GM18517 (cell line): ENCODE measurements around the gene TENM3.

Source experiments
- ATAC-seq: cut with Tn5 transposase; IDR thresholded peaks from one replicate; pipeline ENCODE4 v1.9.1; 2021; ENCODE audit warnings: mild to moderate bottlenecking, moderate library complexity; ENCODE audit not compliant: unreplicated experiment

TENM3 gene

DNA sequence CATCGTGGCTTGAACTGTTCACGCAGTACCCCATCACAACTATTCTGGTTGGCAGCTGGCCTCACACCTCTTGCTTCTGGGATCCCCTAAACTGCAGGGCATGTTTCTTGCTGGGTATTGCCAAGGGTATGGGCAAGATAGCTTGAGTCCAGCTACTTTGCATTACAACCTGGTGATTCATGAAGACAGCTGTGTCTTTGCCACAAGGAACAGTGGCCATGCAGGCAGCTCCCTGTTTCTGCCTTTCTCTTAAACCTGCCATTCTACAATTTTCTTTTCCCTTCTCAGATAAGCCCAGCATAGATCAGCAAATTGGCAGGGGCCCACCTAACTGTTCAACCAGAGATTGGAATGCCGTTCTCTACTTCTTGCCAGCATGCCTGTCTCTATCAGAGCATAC lies 42.8 kb downstream of the TENM3 start:
- no peak for ATAC-seq

- no peak for ATAC-seq
These were observed 43.7 kb downstream of the TENM3 start for GRCh38 chr4:182286931-182287330.

DNA sequence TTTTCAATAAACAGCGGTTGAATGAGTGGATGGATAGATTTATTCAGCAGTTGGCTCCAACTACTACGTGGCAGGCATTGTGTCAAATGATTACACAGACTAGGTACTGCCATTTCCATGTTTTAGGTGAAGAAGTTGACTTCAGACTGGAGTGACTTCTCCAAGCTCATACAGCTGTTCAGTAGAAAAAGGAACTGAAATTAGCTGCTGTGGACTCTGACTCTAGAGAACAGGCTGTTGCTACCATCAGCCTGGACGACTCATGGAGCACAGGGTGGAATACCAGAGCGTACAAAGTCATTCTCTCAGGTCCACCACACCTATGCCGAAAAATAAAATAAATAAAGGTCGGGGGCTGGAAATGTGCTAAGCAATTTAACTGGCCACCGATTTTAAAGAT lies 45.3 kb downstream of the TENM3 start:
- ATAC-seq: no peak

- no peak for ATAC-seq
These were observed 46.6 kb downstream of the TENM3 start for GRCh38 chr4:182289809-182290208.

DNA sequence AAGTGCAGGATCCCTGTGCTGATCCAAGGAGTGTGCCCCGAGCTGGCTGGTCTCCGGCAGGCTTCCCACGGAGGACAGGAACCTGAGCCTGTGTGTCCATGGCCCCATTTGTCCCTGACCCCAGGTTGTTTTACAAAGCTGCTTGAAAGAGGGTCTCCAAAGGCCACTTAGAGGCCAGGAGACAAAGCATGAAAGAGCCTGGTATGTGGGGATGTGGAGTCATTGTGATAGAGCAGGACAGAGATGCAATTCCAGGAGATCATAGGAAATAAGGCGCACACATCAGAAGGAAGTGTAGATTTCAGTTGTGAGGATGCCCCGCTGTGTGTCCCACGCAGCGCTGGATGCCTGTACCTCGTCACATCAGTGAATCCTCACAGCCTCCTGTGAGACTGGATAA lies 48.0 kb downstream of the TENM3 start:
- ATAC-seq: no peak

DNA sequence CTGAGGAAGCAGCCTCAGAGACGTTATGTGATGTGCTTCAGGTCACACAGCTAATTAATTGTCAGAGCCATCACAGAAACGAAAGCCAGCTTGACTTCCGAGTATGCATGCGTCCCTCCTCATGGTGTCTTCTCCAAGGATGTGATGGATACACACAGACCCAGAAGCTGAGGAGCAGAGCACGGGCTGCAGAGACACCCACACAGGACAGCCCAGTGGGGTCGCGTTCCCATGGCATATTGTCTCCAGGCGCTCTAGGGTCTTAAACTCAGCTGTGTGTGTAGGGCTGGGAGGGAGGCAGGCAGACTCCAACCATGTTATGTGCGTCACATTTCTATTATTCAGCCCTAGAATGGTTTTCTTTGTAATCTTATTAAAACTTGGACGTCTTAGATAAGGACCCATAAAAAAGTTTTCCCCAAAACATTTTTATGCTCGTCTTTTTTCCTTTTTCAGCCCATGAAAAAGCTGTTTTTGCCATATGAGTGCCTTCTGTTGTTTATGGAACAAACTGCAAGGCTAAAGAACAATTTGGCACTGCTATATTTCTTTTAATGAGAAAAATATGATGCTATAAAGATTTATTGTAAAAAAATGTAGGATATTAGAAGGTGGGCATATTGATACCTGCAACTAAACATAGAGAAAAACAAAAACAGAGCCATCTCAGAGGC lies 48.5 kb downstream of the TENM3 start:
- ATAC-seq: no peak

- ATAC-seq: no peak
These were observed 49.4 kb downstream of the TENM3 start for GRCh38 chr4:182292612-182293011.

DNA sequence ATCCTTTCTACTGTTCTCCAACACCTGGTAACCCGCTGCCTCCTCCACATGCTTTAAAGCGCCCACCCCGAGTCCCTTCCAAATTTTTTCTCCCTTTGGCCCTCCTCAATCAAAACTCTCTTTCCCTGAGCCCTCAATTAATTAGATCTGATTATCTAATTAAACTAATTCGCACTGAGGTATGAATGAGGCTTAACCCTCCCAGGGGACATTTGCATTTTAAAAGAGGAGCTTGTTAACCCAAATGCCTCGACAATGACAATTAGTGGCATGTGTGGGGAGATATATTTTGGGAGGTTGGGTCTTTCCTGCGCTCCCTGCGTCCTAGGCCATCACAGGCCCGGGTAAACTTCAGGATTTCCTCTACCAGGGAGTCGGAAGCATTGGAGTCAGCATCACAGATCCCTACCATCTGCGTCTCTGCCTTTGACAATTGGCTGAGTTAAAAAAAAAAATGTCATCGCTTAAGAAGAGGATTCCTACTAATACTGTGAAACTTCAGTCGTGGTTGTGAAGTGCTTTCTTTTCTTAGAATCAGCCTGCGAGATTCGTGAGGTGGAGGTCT lies 50.6 kb downstream of the TENM3 start:
- no peak for ATAC-seq

- ATAC-seq: no peak
These were observed 51.2 kb downstream of the TENM3 start for GRCh38 chr4:182294451-182294850.

GRCh38 chr4:182297659-182298058 lies 54.5 kb downstream of the TENM3 start:
- no peak for ATAC-seq

- ATAC-seq: no peak
These were observed 58.5 kb downstream of the TENM3 start for GRCh38 chr4:182301736-182302135.

GRCh38 chr4:182303847-182304246 lies 60.6 kb downstream of the TENM3 start:
- no peak for ATAC-seq

DNA sequence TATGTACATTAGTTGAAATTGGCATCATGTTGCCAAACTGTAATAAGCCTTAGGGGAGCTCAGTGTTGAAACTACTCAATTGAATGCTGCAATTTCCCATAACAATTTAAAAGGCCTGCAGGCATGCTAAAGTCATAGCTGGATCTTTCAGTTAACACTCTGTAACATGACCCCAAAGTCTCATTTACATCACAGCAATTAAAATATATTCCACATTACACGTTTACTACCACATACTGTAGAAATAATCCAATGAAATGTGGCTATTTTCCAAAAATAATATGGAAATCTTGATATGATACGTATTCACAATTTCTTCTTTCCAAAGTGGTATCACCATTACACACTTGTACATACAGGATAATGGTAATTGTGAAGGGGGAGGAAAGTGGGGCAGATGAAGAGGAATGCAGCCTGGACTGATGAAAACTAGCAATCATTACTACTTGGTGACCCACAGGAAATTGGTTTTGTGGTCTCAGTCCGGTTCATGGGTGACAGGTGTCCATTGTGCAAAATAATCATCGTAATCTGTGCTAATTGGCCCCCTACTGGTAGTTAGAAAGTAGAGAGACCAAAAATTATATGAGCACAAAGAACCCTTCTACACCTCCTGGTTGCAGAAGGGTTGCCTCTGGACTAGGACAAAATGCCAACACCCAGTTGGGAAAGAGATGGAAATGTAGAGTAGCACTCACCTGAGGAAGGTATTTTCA lies 63.7 kb downstream of the TENM3 start:
- ATAC-seq: no peak

DNA sequence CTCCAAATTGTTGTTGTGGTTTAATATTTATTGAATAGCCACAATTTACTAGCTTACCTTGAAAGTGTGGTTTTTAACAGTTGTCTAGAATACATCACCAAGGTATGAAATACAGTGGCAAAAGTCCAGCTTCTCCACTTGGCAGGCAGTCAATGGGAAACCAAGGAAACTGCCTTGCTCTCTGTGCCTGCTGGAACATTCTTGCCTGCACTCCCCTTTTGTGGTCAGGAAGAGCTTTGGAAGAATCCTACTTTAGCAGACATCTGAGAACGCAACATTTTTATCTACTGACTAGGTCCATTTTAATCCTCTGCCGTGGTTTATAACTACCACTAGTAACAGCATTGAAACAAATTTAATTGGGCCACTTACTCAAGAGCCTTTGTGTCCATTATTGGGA lies 64.5 kb downstream of the TENM3 start:
- no peak for ATAC-seq

DNA sequence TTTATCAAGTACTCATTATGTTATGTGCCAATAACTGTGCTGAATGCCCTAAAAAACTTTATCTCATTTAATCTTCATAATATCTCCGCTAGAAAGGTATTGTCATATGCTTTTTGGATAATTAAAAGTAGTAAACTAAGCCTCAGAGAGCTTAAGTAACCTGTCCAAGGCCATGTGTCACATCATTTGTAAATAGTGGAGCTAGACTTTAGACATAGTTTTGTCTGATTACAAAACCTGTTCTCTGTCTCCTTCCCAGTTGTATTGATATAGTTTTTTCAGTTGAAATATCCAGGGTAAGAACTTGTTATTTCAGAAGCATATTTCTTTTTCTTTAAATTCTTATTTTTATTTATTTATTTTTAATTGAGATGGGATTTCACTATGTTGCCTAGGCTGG lies 66.7 kb downstream of the TENM3 start:
- ATAC-seq: no peak

DNA sequence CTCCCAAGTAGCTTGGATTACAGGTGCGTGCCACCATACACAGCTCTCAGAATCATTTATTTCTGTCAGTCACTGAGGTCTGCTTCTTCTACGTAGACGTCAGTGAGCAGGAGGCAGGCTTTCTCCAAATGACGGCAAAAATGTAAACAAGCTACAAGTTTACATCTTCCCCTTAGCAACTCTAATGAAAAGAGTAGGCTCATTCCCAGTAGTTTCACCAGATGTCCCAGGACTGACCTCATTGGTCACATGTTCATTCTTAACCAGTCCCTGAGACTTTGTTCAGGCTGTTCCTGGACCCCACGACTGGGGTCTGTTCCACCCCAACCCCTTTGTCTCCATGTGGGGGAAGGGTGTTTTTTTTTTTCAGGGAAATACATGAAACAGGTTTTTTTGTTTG lies 67.1 kb downstream of the TENM3 start:
- ATAC-seq: no peak

DNA sequence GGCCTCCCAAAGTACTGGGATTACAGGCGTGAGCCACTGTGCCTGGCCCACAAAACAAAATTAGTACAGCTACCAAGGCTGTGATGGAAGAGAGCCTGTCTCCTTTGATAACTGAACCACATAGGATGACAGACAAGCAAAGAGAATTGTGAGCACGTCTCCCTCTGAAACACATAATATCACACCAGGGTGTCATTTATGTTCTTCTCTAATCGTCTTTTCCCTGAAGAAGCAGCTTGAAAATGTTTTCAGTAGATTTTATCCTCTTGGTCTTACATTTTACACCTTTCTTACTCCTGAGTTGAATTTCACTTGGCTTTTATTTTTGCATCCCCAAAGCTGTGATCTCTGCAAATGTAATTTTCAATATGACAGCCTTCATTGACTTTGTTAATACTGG lies 67.8 kb downstream of the TENM3 start:
- ATAC-seq: no peak

- ATAC-seq: no peak
These were observed 71.3 kb downstream of the TENM3 start for GRCh38 chr4:182314537-182314936.

DNA sequence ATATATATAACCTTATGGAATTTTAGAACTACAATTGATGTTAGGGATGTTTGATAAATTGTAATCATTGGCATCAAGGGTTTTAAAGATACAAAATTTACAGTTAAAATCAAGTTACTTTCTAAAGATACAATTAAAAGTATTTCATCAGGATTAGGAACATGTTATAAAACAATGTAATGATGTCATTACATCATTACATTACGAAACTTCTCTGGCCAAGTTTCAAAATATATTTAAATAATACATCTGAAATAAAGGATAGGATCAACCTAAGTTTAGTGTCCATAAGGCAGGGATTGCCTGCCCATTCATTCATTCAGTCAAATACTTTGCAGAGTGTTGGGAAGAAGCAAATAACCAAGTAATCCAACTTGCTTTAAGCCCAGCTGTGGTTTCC lies 75.1 kb downstream of the TENM3 start:
- no peak for ATAC-seq

DNA sequence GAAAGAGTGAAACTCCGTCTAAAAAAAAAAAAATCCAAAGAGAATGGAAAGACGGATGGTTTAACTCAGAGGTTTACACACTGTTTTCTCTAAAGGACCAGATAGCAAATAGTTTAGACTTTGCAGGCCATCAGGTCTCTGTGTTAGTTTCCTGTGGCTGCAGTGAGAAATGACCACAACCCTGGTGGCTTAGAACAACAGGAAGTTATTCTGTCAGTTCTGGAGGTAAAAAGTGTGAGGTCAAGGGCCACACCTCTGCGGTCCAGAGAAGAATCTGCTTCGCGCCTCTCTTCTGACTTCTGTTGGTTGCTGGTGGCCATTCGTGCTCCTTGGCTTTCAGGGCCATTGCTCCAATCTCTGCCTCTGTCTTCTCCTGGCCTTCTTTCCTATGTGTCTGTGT lies 76.9 kb downstream of the TENM3 start:
- no peak for ATAC-seq

- no peak for ATAC-seq
These were observed 77.4 kb downstream of the TENM3 start for GRCh38 chr4:182320580-182320979.

GRCh38 chr4:182324282-182324681 lies 81.1 kb downstream of the TENM3 start:
- no peak for ATAC-seq
